B cell (primary cell): Measurements from ENCODE around the gene DTNA. TPM values are rescaled to one million over a fixed set of nuclear protein-coding genes. Genes with fewer than 3 reads are reported as not detected.

Experiments
- ATAC-seq: fragments of 200-7000 bp; cut with Tn5 transposase; one replicate; pipeline ENCODE4 v1.10.0; 2021; ENCODE audit warnings: low read depth, mild to moderate bottlenecking, moderate number of reproducible peaks, moderate library complexity
- CTCF ChIA-PET: fragments of 350-600 bp; sonication (Branson Sonifier 250); formaldehyde crosslinking; loops from one replicate; lab custom pipeline; 2021; ENCODE audit warnings: antibody characterized with exemption, inconsistent platforms; lab: Charles Lee
- POLR2A ChIA-PET: fragments of 350-600 bp; sonication (Branson Sonifier 250); formaldehyde crosslinking; loops from one replicate; lab custom pipeline; 2021; ENCODE audit warnings: antibody characterized with exemption; lab: Charles Lee
- DNase-seq: peaks from one replicate; pipeline ENCODE4 v3.0.0; 2013
- H2AFZ ChIP-seq: 2 replicates; pipeline ENCODE4 v1.6.1; 2012; ENCODE audit warnings: mild to moderate bottlenecking, low read depth, low read length; ENCODE audit not compliant: insufficient read depth, poor library complexity, severe bottlenecking
- H3K27ac ChIP-seq, 2 donors: 1 replicate in 1 of 2; 2 replicates in 1 of 2; pipeline ENCODE4 v1.5.1; 2012 to 2013; ENCODE audit warnings: low read length in 2 of 2, mild to moderate bottlenecking in 2 of 2, moderate library complexity in 1 of 2
- H3K27me3 ChIP-seq, 4 experiments: fragments of 200-600 bp in 1 of 4; sonication (generic) in 1 of 4; replicated peaks in 1 of 4; 1 replicate in 2 of 4; 2 replicates in 2 of 4; pipeline versions ENCODE4 v1.6.1 to v1.7.0; 2013 to 2016; ENCODE audit warnings: low read length in 3 of 4, mild to moderate bottlenecking in 2 of 4, mixed read lengths in 1 of 4, moderate library complexity in 1 of 4; ENCODE audit not compliant: insufficient read depth in 4 of 4, control insufficient read depth in 3 of 4; ENCODE audit errors: control extremely low read depth in 1 of 4
- H3K36me3 ChIP-seq, 2 experiments: replicated peaks in 1 of 2; 1 replicate in 1 of 2; 2 replicates in 1 of 2; pipeline versions ENCODE4 v1.6.1 to v1.7.1; 2013; ENCODE audit warnings: low read length in 1 of 2; ENCODE audit not compliant: insufficient read depth in 2 of 2, control insufficient read depth in 1 of 2; ENCODE audit errors: control extremely low read depth in 1 of 2, extremely low read depth in 1 of 2
- H3K4me1 ChIP-seq, 2 donors: fragments of 200-600 bp in 1 of 2; sonication (generic) in 1 of 2; 1 replicate in 1 of 2; 2 replicates in 1 of 2; pipeline versions ENCODE4 v1.5.1 to v1.6.1; 2013 to 2017; ENCODE audit warnings: low read length in 2 of 2; ENCODE audit not compliant: control insufficient read depth in 2 of 2, insufficient read depth in 2 of 2
- H3K4me2 ChIP-seq: replicated peaks from 2 replicates; pipeline ENCODE3; 2012; ENCODE audit warnings: mild to moderate bottlenecking, low read depth, low read length; ENCODE audit not compliant: poor library complexity, severe bottlenecking
- H3K4me3 ChIP-seq, 5 experiments: fragments of 200-600 bp in 1 of 5; sonication (generic) in 1 of 5; 1 replicate in 3 of 5; 2 replicates in 2 of 5; pipeline versions ENCODE4 v1.5.1 to v1.7.0; 2011 to 2016; ENCODE audit warnings: low read length in 4 of 5, mild to moderate bottlenecking in 4 of 5, low read depth in 2 of 5, control low read depth in 1 of 5, moderate library complexity in 1 of 5; ENCODE audit not compliant: insufficient read depth in 1 of 5; ENCODE audit errors: control extremely low read depth in 1 of 5, extremely low read depth in 1 of 5
- H3K79me2 ChIP-seq: fragments of 200-600 bp; sonication (generic); one replicate; pipeline ENCODE4 v1.6.0; 2016; ENCODE audit warnings: low read length; ENCODE audit not compliant: control insufficient read depth, insufficient read depth
- H3K9ac ChIP-seq: fragments of 200-600 bp; sonication (generic); 2 replicates; pipeline ENCODE4 v1.6.1; 2017; ENCODE audit warnings: mild to moderate bottlenecking, low read length, moderate library complexity
- H3K9me3 ChIP-seq, 3 donors: one replicate each; pipeline versions ENCODE4 v1.6.1 to v1.7.1; 2013; ENCODE audit warnings: low read length in 2 of 3; ENCODE audit not compliant: control insufficient read depth in 2 of 3, insufficient read depth in 1 of 3; ENCODE audit errors: control extremely low read depth in 1 of 3
- H4K20me1 ChIP-seq: 2 replicates; pipeline ENCODE4 v1.6.0; 2012; ENCODE audit warnings: mild to moderate bottlenecking, low read length; ENCODE audit not compliant: insufficient read depth, control insufficient read depth, poor library complexity, severe bottlenecking
- H3K27ac Mint-ChIP-seq: one replicate; pipeline ENCODE4 v1.8.0; 2021; ENCODE audit warnings: mixed read lengths
- H3K27me3 Mint-ChIP-seq: one replicate; pipeline ENCODE4 v1.8.0; 2021; ENCODE audit warnings: mixed read lengths
- H3K4me1 Mint-ChIP-seq: one replicate; pipeline ENCODE4 v1.8.0; 2021; ENCODE audit warnings: mixed read lengths
- H3K4me3 Mint-ChIP-seq: one replicate; pipeline ENCODE4 v1.8.0; 2021; ENCODE audit warnings: mixed read lengths
- H3K9me3 Mint-ChIP-seq: one replicate; pipeline ENCODE4 v1.8.0; 2022; ENCODE audit warnings: mixed read lengths; ENCODE audit not compliant: insufficient read depth
- EZH2 ChIP-seq: IDR thresholded peaks from 2 replicates; pipeline ENCODE4 v1.6.1; 2012; ENCODE audit warnings: borderline replicate concordance, low read depth, mild to moderate bottlenecking, moderate library complexity, low read length; ENCODE audit not compliant: insufficient read depth, poor library complexity, severe bottlenecking
- WGBS: methylation state at CpG from one replicate; pipeline ENCODE4 v1.1.5; 2013; ENCODE audit warnings: missing lambda C conversion rate; ENCODE audit not compliant: insufficient coverage; 5-methylcytosine and 5-hydroxymethylcytosine counted together
- intact Hi-C: fragments of 100-400 bp; cut with micrococcal nuclease; formaldehyde crosslinking; loops from one replicate; pipeline ENCODE4 v1.10.0; 2022
- polyA plus RNA-seq: library from polyadenylated mRNA; depleted of rRNA; stranded (reverse); fragments of >200 nt; gene quantifications from 2 replicates; pipeline ENCODE4 v1.2.3, GENCODE V29; 2012
- total RNA-seq, 2 donors: library from RNA; stranded (reverse); fragments of 120-200 nt in 1 of 2; gene quantifications; 1 replicate in 1 of 2; 2 replicates in 1 of 2; pipeline versions ENCODE4 v1.2.3 to v1.2.4, GENCODE V29; 2013 to 2022
- TF ChIP-seq, protein P1 (sequence below): fragments of 200-600 bp; IDR thresholded peaks from one replicate; pipeline ENCODE4 v1.8.0; 2022; ENCODE audit warnings: antibody characterized with exemption, mild to moderate bottlenecking

Gene DTNA
- total and polyA plus RNA-seq, 2 donors (not counting 1 experiment from before 2014, with no cell fraction given): not detected

GRCh38 chr18:34817636-34818035 lies 107.5 kb downstream of the DTNA start:
- Mint-ChIP-seq H3K27ac (no peak overlapping the region), H3K9me3 (no peaks in the 10 kb centered on the region), H3K27me3 (peaks cover 10% of the 10 kb centered on the region), H3K4me3 (no peak overlapping the region), H3K4me1 (no peaks in the 10 kb centered on the region)
- ChIA-PET CTCF (no interaction called here), POLR2A (no interaction called here)
- Histone ChIP-seq H3K4me3 (no peak overlapping the region), H3K4me1 (no peaks in the 10 kb centered on the region), H3K27me3 (no peaks in the 10 kb centered on the region), H3K9me3 (no peaks in the 10 kb centered on the region), H3K79me2 (no peaks in the 10 kb centered on the region), H3K27ac (no peak overlapping the region), H2AFZ (no peak overlapping the region), H3K9ac (no peak overlapping the region), H4K20me1 (no peaks in the 10 kb centered on the region), H3K4me2 (no peak overlapping the region), H3K36me3 (no peaks in the 10 kb centered on the region)
- no CpG with 5 or more reads among the region's 2 CpGs for WGBS
- no peak for DNase-seq
- ATAC-seq: no peak
- TF ChIP-seq, protein P1, sequence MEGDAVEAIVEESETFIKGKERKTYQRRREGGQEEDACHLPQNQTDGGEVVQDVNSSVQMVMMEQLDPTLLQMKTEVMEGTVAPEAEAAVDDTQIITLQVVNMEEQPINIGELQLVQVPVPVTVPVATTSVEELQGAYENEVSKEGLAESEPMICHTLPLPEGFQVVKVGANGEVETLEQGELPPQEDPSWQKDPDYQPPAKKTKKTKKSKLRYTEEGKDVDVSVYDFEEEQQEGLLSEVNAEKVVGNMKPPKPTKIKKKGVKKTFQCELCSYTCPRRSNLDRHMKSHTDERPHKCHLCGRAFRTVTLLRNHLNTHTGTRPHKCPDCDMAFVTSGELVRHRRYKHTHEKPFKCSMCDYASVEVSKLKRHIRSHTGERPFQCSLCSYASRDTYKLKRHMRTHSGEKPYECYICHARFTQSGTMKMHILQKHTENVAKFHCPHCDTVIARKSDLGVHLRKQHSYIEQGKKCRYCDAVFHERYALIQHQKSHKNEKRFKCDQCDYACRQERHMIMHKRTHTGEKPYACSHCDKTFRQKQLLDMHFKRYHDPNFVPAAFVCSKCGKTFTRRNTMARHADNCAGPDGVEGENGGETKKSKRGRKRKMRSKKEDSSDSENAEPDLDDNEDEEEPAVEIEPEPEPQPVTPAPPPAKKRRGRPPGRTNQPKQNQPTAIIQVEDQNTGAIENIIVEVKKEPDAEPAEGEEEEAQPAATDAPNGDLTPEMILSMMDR: no peak
- TF ChIP-seq EZH2: no peak
- intact Hi-C loops: no loop called here

GRCh38 chr18:34818064-34818463 lies 108.0 kb downstream of the DTNA start:
- no peak overlapping the region for H3K4me3 Mint-ChIP-seq
- Histone ChIP-seq H3K27me3 (no peaks in the 10 kb centered on the region), H3K79me2 (no peaks in the 10 kb centered on the region), H3K36me3 (no peaks in the 10 kb centered on the region), H3K27ac (no peak overlapping the region), H3K4me2 (no peak overlapping the region), H3K4me1 (no peaks in the 10 kb centered on the region), H3K9me3 (no peaks in the 10 kb centered on the region), H2AFZ (no peak overlapping the region), H3K9ac (no peak overlapping the region), H3K4me3 (no peak overlapping the region), H4K20me1 (no peaks in the 10 kb centered on the region)
- no peaks in the 10 kb centered on the region for H3K9me3 Mint-ChIP-seq
- no peaks in the 10 kb centered on the region for H3K4me1 Mint-ChIP-seq
- ChIA-PET CTCF (no interaction called here), POLR2A (no interaction called here)
- no peak for DNase-seq
- H3K27ac Mint-ChIP-seq: no peak overlapping the region
- ATAC-seq: no peak
- peaks cover 10% of the 10 kb centered on the region for H3K27me3 Mint-ChIP-seq
- WGBS: 100% methylated on average over 2 of the region's 5 CpGs
- intact Hi-C loops: no loop called here
- TF ChIP-seq EZH2: no peak
- TF ChIP-seq, protein P1: no peak
